ENCODE data around the gene INPP5F.
"Not testable (repeated sequence)": the region's sequence is repeated elsewhere in the genome, so short reads cannot be mapped to it uniquely, and the experiment has no call there.

DNA sequence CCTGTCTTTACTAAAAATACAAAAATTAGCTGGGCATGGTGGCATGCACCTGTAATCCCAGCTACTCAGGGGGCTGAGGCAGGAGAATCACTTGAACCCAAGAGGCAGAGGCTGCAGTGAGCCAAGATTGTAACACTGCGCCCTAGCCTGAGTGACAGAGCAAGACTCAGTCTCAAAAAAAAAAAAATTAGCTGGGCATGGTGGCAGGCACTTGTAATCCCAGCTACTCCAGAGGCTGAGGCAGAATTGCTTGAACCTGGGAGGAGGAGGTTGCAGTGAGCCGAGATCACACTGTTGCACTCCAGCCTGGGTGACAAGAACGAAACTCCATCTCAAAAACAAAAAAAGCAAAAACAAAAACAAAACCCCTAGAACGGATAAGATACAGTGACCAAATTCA is 143.5 kb downstream of the INPP5F start:
- TF ChIP-seq SRSF1 (IDR thresholded peaks at IDR 0.05; ENCODE audit: low read depth, low read length); DLX4 (CRISPR knock-in tag; IDR thresholded peaks at IDR 0.05); BRCA1 (IDR thresholded peaks at IDR 0.05); BRCA1 (CRISPR knock-in tag; IDR thresholded peaks at IDR 0.05); EGR1 (conservative IDR thresholded peaks at IDR 0.05); EP300 (IDR thresholded peaks at IDR 0.05; ENCODE audit: low read length): not testable (repeated sequence)

Measured in K562 (cell line).